Bone marrow (tissue), 2 donors: ENCODE results near the gene MRPL42.

Experiments
- DNase-seq, 2 donors: peaks; one replicate each; lab custom pipeline; 2025; lab: John Stamatoyannopoulos, UW

The MRPL42 gene

DNA sequence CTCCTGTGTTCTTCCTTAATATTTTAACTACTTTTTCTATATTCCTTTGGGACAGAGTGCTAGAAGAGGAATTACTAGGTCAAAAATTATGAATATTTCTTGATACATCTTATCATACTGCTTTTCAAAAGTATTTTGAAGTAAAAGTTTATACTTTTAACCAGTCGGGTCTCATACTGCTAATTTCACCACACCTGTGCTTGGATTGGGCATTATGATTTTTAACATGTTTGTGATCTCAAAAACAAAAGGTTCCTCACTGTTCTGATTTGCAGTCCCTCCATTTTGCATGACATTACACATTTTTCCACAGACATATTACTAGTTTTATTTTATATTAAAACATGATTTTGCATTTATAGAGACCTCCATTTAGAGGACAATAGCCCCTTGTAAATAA lies 32.9 kb downstream of the MRPL42 start:
- no peak for DNase-seq

GRCh38 chr12:93500667-93501066 lies 33.4 kb downstream of the MRPL42 start:
- DNase-seq, result no peak

GRCh38 chr12:93502802-93503623 lies 35.7 kb downstream of the MRPL42 start:
- peak; percentile 13 to 62 for DNase-seq

DNA sequence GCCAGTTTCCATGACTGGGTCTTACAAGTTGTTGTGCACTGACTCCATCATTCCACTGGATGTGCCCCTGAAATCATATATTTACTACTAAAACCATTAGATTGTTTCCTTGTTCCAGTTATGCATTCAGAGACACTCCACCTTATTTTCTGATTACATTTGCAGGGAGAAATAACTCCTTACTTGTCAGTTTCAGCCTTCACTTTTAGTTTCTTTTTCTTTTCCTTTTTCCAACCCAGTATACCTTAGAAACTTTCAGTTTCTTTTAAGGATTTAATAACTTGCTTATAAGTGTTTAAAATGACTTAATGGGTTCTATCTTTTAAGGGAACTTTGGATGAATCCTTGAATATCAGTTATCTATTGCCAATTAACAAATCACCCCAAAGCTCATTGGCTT lies 39.9 kb downstream of the MRPL42 start:
- peak in 1 of 2 donors; percentile 52 for DNase-seq

DNA sequence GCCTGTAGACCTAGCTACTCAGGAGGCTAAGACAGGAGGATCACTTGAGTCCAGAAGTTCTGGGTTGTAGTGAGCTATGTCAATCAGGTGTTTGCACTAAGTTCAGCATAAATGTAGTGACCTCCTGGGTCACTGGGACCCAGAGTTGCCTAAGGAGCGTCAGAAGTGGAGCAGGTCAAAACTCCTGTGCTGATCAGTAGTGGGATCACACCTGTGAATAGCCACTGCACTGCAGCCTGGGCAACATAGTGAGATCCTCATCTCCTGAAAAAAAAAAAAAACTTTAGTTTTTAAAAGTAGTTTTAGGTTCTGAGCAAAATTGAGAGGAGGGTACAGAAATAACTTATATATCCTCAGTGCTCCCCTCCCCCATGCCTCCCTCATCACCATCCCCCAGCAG lies 42.2 kb downstream of the MRPL42 start:
- no peak for DNase-seq

- no peak for DNase-seq
Measured at GRCh38 chr12:93514853-93515252, 47.5 kb downstream of the MRPL42 start.

DNA sequence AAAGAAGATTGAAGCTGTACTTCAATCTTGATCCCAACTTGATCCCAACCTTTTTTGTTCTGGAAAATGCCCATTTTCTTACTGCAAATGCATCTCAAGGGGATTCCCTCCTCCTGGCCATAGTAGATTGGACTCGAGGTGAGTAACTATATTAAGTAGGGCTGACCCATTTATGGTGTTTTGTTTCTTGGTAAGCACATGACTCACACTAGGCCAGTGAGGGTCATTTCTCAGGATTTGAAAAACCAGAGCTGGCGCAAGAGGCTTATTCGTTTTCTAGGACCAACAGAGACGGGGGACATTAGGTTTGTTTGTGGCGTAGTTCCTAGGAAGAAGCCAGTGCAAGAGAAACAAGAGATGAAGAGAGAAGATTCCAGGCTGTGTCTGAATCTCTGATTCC lies 51.4 kb downstream of the MRPL42 start:
- DNase-seq, result no peak

- DNase-seq, result no peak
Measured at GRCh38 chr12:93519859-93520258, 52.5 kb downstream of the MRPL42 start.

DNA sequence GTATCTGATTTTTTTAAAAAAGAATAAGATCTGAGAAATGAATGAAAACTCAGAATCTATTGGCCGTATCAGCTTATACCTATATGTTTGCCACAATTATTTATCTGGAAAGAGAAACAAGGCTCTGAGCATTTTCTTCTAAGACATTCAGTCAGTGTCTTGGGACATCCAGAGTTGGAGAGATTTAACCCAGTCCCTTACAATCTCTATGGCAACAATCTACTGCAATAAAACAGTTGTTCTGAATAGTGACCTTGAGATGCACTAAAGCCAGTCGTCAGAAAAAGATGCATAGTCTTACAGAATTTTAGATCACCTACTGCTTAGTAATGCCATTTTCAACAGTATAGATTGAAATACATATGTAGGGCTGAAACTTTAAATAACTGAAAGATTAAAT lies 53.1 kb downstream of the MRPL42 start:
- DNase-seq, result no peak

DNA sequence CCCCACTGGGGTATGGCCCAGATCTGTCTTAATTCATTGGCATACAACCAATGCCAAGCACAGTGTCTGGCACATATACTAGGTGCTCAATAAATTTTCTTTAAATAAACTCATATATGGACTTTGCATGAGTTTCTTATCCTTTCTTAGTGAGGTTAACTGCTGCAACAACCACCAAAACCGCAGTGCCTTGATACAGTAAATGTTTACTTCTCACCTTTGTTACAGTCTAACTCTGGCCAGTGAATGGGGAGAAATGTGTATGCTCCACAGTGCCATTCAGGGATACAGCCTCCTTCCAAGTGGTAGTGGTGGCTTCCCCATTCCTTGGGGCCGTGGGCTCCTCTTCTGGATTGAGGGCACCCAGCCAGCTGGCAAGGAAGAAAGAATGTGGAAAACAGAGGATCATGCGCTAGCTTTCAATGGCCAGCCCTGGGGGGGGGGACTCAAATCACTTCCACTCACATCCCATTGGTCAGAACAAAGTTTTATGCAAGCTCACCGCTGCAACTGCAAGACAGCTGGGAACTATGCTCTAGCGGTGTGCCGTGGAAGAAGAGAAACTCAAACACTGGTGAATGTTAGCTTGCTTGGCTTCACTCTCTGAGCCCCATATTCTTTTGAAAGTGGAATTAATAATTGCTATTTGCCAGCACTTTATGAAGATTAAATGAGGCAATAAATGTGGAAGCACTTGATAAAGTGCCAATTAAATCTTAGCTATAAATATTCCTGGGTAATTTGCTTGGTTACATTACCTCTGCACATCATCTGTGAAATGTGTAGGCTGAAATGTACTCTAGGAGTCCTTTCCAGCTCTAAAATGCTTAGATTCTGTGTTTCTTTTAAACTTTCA lies 54.1 kb downstream of the MRPL42 start:
- DNase-seq, result no peak

- DNase-seq, result no peak
Measured at GRCh38 chr12:93524386-93525133, 57.2 kb downstream of the MRPL42 start.

DNA sequence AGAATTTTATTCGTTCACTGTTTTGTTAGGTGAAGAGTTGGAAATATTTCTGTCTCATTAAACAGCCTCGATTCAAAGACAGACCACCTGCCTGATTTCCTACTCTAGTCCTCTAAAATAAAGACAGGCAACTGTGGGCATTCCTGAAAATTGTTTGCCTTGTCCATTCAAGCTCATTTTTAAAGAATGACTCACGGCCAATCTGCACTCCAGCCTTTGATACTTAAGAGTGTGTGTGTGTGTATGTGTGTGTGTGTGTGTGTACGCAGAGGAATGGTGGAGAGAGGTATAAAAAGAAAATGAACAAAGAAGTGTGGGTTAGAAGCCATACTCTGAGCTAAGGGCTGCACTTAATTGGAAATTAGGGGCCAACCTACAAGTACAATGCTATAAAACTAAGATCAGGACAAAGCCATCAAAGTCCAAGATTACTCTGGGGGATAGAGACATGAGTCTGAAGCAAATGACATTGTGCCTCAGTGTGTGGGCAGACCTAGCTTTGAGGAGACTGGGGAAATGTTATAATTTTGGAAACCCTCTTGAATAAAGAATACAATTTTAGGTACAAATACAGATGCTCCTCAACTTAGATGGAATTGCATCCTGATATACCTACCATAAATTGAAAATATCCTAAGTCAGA lies 59.6 kb downstream of the MRPL42 start:
- DNase-seq, result no peak

GRCh38 chr12:93530358-93530757 lies 63.0 kb downstream of the MRPL42 start:
- peak in 1 of 2 donors; percentile 74 for DNase-seq

- no peak for DNase-seq
Measured at GRCh38 chr12:93533310-93533709, 66.0 kb downstream of the MRPL42 start.

- no peak for DNase-seq
Measured at GRCh38 chr12:93536111-93536765, 68.9 kb downstream of the MRPL42 start.

- DNase-seq, result peak in 1 of 2 donors; percentile 54
Measured at GRCh38 chr12:93536766-93537488, 69.6 kb downstream of the MRPL42 start.

GRCh38 chr12:93537769-93538168 lies 70.5 kb downstream of the MRPL42 start:
- no peak for DNase-seq

DNA sequence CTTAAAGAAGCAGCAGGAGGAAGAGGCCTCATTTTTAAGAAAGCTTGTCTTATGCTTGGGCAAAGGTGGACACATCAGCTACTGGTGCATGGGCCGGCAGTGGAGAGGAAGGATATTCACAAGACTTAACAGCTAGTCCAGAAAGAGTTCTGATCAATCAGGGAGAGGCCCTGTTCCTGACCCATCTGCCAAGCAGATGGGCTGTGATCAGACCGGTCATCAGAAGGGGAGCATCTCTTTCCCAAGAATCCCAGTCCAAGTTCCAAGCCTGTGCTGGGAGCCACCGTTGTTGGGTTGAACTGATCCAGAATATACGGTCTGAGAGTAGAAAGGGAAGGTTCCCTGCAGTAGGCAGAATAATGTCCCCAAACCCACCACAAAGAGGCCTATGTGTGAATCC lies 72.5 kb downstream of the MRPL42 start:
- DNase-seq, result no peak

GRCh38 chr12:93540466-93540865 lies 73.2 kb downstream of the MRPL42 start:
- no peak for DNase-seq

DNA sequence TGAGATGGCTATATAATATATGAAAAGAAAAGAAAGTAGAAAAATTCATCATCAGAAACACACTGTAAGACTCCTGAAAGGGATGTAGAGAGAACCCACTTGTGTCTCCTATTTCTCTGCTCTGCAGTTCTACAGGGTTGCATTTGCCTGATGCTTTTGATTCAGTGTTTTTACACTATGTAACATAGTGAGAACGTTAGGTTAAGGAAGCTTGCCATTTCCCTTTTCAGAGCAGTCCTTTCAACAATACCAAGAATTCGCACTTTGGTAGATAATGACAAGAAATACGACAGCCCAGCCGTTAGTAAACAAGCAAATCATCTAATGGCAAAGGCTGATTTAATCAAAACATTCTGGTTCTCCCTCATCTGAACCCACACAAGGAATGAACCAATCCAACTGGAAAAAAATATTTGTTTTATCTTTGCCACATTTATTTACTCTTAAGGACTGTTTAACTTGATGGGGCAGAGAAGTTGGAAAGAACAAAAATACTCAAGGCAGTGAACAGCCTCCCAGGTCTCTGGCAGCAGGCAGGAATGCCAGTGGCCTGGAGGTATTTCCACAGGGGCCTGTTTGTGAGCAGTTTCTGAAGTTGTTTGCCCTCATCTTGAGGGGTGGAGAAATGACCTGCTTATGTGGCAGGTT lies 74.4 kb downstream of the MRPL42 start:
- DNase-seq, result no peak
